SH-SY5Y (cell line): ENCODE measurements around the gene TRIM33.

Source experiments
- GATA2 ChIP-seq: IDR thresholded peaks from 2 replicates; pipeline ENCODE4 v1.6.1; 2011; ENCODE audit warnings: mild to moderate bottlenecking, low read depth, low read length
- GATA3 ChIP-seq: IDR thresholded peaks from 2 replicates; pipeline ENCODE4 v1.6.1; 2011; ENCODE audit warnings: low read depth, mild to moderate bottlenecking, low read length, moderate library complexity

Gene TRIM33

GRCh38 chr1:114352797-114353196 lies 158.2 kb downstream of the TRIM33 start:
- TF ChIP-seq GATA3 (no peak), GATA2 (no peak)

DNA sequence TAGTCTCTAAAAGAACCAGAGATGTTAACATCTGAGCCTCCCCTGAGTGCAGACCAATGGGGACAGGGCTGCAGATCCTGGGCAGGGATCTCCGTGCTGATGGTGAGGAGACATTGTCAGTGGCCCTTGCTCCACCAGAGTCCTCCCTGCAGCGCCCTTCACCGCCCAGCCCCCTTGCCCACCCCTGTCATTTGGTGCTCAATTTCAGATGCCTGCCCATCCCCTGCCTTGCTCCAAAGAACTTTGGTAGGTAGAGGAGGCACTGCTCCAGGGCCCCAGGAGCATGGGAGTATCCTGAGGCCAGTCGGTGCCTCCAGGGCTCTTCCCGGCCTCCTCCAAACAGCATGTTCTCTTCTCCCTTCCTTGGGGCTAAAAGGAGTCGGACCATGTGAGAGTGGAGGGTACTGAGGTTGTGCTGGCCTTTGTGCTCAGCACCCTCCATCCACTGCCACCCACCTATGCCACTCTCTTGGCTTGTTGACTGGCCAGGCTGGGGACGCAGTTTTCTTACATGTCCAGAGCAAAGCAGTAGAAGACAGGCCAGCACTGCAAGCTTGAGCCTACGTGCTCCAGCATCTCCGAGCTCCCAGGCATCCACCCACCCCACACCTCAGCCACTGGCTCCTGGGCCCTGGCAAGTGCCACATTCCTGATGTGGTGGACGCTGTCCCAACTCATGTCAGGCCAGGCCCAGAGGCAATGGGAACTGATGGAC lies 160.1 kb downstream of the TRIM33 start:
- TF ChIP-seq GATA2 (no peak), GATA3 (no peak)

- TF ChIP-seq GATA2 (no peak), GATA3 (no peak)
Observed at GRCh38 chr1:114349891-114350605, 161.0 kb downstream of the TRIM33 start.

- no peak for TF ChIP-seq GATA2
- TF ChIP-seq GATA3: no peak
Observed at GRCh38 chr1:114347431-114348209, 163.4 kb downstream of the TRIM33 start.

DNA sequence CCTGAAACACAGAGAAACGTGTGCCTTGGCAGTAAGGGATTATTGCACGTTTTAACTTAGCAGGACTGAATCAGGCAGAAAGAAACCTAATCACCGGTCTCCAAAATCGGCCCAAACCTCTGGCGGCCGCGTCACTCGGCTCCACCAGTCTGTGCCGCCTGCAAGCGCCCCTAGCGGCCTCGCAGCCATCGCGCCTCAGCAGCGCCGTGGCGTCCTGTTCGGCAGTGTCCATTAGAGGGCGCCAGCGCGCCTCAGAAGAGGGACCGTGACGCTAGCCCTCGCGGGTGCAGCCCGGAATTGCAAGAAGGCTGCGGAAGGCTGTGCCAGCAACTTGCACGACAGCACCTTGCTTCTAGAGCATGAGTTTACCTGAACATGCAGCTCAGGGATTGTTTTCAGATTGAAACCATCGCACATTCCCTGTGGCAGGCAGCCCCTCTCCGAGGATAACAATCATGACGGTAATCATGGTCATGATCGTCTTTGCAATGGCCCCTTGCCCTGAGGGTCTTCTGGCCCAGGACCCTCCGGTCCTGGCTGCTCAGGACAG lies 164.4 kb downstream of the TRIM33 start:
- TF ChIP-seq GATA3: no peak
- TF ChIP-seq GATA2: no peak; the same call in 1 of the 2 replicates

GRCh38 chr1:114345930-114346479 lies 165.0 kb downstream of the TRIM33 start:
- no peak for TF ChIP-seq GATA2

GRCh38 chr1:114344656-114345055 lies 166.3 kb downstream of the TRIM33 start:
- no peak for TF ChIP-seq GATA3
- no peak for TF ChIP-seq GATA2
